ENCODE data around the gene LRRC1. TPM values are rescaled to one million over a fixed set of nuclear protein-coding genes. Genes with fewer than 3 reads are reported as not detected.

The LRRC1 gene
- total RNA-seq, 1 experiment from 2014 or later = 10.3 TPM

- Histone ChIP-seq H4K8ac (replicated peaks; ENCODE audit: insufficient read length, low read depth, low read length) (no peak overlapping the region), H2BK120ac (ENCODE audit: low read depth, low read length, poor library complexity, severe bottlenecking) (no peak overlapping the region), H3K27me3 (ENCODE audit: insufficient read depth, low read length) (no peaks in the 10 kb centered on the region; the same call in 1 of the 2 replicates), H3K4ac (ENCODE audit: low read depth, low read length) (no peak overlapping the region), H3K79me2 (ENCODE audit: insufficient read depth, low read length) (peaks cover 3% of the 10 kb centered on the region; the same call in 1 of the 2 replicates), H2BK20ac (ENCODE audit: low read depth, low read length, poor library complexity, severe bottlenecking) (no peak overlapping the region), H2BK12ac (ENCODE audit: insufficient read length, low read depth, low read length) (no peak overlapping the region), H3K4me2 (ENCODE audit: insufficient read depth, insufficient read length, low read length) (no peak overlapping the region), H3T11ph (ENCODE audit: low read length) (no peak overlapping the region), H2AFZ (ENCODE audit: low read length) (no peak overlapping the region), H3K56ac (ENCODE audit: insufficient read length, low read depth, low read length) (no peak overlapping the region), H2BK5ac (ENCODE audit: insufficient read length, low read length) (no peak overlapping the region), H3K18ac (ENCODE audit: insufficient read length, low read depth, low read length) (no peak overlapping the region), H3K79me1 (ENCODE audit: insufficient read depth, low read depth, low read length, poor library complexity, severe bottlenecking) (no peaks in the 10 kb centered on the region), H3K9me3 (ENCODE audit: control insufficient read depth, low read depth, low read length) (no peaks in the 10 kb centered on the region), H3K4me1 (ENCODE audit: insufficient read depth, low read length) (no peaks in the 10 kb centered on the region; the same call in 1 of the 2 replicates), H4K5ac (ENCODE audit: insufficient read length, low read depth, low read length) (no peak overlapping the region), H2BK15ac (ENCODE audit: low read depth, low read length) (no peak overlapping the region), H3K9ac (ENCODE audit: extremely low read depth, insufficient read length, low read length) (no peak overlapping the region), H3K27ac (ENCODE audit: insufficient read length, low read depth, low read length) (no peak overlapping the region), H4K91ac (ENCODE audit: insufficient read length, low read depth, low read length) (no peak overlapping the region), H3K14ac (ENCODE audit: insufficient read depth, low read length) (no peak overlapping the region), H3K23me2 (ENCODE audit: insufficient read length, low read depth, low read length, poor library complexity, severe bottlenecking) (peaks cover 11% of the 10 kb centered on the region), H4K20me1 (ENCODE audit: control insufficient read depth, insufficient read depth, insufficient read length) (no peaks in the 10 kb centered on the region), H2AK5ac (ENCODE audit: insufficient read length, low read length) (no peak overlapping the region), H3K23ac (ENCODE audit: insufficient read length, low read depth, low read length) (no peak overlapping the region)
- H3K36me3 Mint-ChIP-seq (ENCODE audit: insufficient read depth in 1 of 3, low read depth in 3 of 3) = no peaks in the 10 kb centered on the region
- H3K4me3 Mint-ChIP-seq = no peak overlapping the region
- no peak for TF ChIP-seq CTCF (conservative IDR thresholded peaks at IDR 0.05)
- no peaks in the 10 kb centered on the region for H3K9me3 Mint-ChIP-seq
- peaks cover 11 to 12% of the 10 kb centered on the region in 2 experiments for H3K4me1 Mint-ChIP-seq
- no peak for DNase-seq
- H3K27ac Mint-ChIP-seq = no peak overlapping the region
- H3K27me3 Mint-ChIP-seq (ENCODE audit: low read depth) = peaks cover 26% of the 10 kb centered on the region
- WGBS (ENCODE audit: extremely low coverage, insufficient read length, low lambda C conversion rate) = no CpG with 5 or more reads among the region's 3 CpGs
Observed at GRCh38 chr6:53799340-53799739, 4.5 kb downstream of the LRRC1 start.

All from H9 (cell line).